K562 (cell line): ENCODE measurements around the gene PHACTR3.

Experiments
- CBX5 ChIP-seq: IDR thresholded peaks from 2 replicates; pipeline ENCODE4 v1.6.1; 2014; ENCODE audit warnings: low read depth, borderline replicate concordance
- CEBPB ChIP-seq: fragments of 450-650 bp; IDR thresholded peaks from 2 replicates; pipeline ENCODE4 v1.6.1; 2016; ENCODE audit warnings: missing genetic modification characterization, missing compliant biosample characterization
- CTCF ChIP-seq, 3 experiments: IDR thresholded peaks in 2 of 3; conservative IDR thresholded peaks in 1 of 3; 2 replicates each; pipeline ENCODE4 v1.5.1; 2011 to 2012; ENCODE audit warnings: low read length in 3 of 3, mild to moderate bottlenecking in 3 of 3, control low read depth in 2 of 3, improper control_type of control experiment in 1 of 3, inconsistent platforms in 1 of 3, low read depth in 1 of 3, mixed read lengths in 1 of 3, moderate library complexity in 1 of 3; ENCODE audit not compliant: insufficient read depth in 2 of 3
- FIP1L1 ChIP-seq: fragments of 200-400 bp; formaldehyde crosslinking; IDR thresholded peaks from 2 replicates; pipeline ENCODE4 v1.6.1; 2018; ENCODE audit warnings: mild to moderate bottlenecking, low read depth, low read length; ENCODE audit not compliant: poor library complexity, severe bottlenecking
- MYC ChIP-seq, 2 experiments: fragments of 250-450 bp in 1 of 2; sonication (Bioruptor Pico) in 1 of 2; IDR thresholded peaks; 2 replicates each; pipeline versions ENCODE4 v1.5.1 to v1.6.1; 2012 to 2021; ENCODE audit warnings: low read depth in 2 of 2, borderline replicate concordance in 1 of 2, improper control_type of control experiment in 1 of 2, low read length in 1 of 2, mild to moderate bottlenecking in 1 of 2, moderate library complexity in 1 of 2
- NR3C1 ChIP-seq: sonication (generic); formaldehyde crosslinking; IDR thresholded peaks from 2 replicates; pipeline ENCODE4 v1.8.1; 2022; ENCODE audit warnings: missing genetic modification reagents
- POLR2A ChIP-seq: fragments of 450-650 bp; conservative IDR thresholded peaks from 2 replicates; pipeline ENCODE4 v1.6.1; 2016
- ZBTB40 ChIP-seq, 2 experiments: fragments of 450-650 bp in 1 of 2; sonication (generic) in 1 of 2; formaldehyde crosslinking in 1 of 2; IDR thresholded peaks; 2 replicates each; pipeline versions ENCODE4 v1.7.1 to v1.9.0; 2016 to 2022; ENCODE audit warnings: inconsistent platforms in 1 of 2, mild to moderate bottlenecking in 1 of 2, missing genetic modification reagents in 1 of 2
- TF ChIP-seq, protein P1 (sequence below): fragments of 250-450 bp; sonication (Bioruptor Pico); IDR thresholded peaks from 2 replicates; pipeline ENCODE4 v1.8.0; 2022; ENCODE audit warnings: moderate library complexity, mild to moderate bottlenecking, inconsistent platforms

DNA sequence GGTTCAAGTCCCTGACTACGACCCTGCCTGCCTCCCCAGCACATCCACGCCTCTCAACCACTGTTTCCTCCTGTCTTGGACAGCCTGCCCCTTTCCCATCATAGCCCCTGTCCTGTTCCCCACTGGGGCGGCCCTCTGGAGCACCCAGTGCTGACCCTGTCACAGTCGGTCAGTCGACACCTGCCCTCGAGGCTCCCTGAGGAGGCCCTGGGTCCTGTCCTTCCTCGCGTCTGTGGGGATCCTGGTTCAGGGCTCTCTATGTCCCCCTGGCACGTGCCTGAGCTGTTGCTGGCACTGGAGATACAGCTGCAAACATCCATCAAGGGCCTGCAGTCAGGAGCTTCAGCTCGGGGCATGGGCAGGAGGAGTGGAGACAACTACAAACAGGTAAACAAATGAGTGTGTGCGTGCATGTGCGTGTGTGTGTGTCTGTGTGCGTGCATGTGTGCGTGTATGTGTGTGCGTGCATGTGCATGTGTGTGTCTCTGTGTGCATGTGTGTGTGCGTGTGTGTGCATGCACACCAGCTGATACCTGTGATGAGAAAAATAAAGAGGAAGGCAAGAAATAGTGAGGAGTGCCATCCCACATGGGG, 132.8 kb downstream of the PHACTR3 start:
- no peak for TF ChIP-seq CEBPB (tag)
- no peak for TF ChIP-seq NR3C1 (CRISPR knock-in tag)
- TF ChIP-seq FIP1L1: no peak
- no peak for TF ChIP-seq ZBTB40 (IDR thresholded peaks at IDR 0.05)
- TF ChIP-seq ZBTB40 (CRISPR knock-in tag; IDR thresholded peaks at IDR 0.05): no peak
- no peak for TF ChIP-seq POLR2A
- TF ChIP-seq, protein P1, sequence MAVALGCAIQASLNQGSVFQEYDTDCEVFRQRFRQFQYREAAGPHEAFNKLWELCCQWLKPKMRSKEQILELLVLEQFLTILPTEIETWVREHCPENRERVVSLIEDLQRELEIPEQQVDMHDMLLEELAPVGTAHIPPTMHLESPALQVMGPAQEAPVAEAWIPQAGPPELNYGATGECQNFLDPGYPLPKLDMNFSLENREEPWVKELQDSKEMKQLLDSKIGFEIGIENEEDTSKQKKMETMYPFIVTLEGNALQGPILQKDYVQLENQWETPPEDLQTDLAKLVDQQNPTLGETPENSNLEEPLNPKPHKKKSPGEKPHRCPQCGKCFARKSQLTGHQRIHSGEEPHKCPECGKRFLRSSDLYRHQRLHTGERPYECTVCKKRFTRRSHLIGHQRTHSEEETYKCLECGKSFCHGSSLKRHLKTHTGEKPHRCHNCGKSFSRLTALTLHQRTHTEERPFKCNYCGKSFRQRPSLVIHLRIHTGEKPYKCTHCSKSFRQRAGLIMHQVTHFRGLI: no peak
- TF ChIP-seq CBX5: no peak
- no peak for TF ChIP-seq MYC (IDR thresholded peaks at IDR 0.05; ENCODE audit: low read depth, low read length)
- no peak for TF ChIP-seq MYC (CRISPR knock-in tag; IDR thresholded peaks at IDR 0.05; ENCODE audit: borderline replicate concordance, low read depth)
- TF ChIP-seq CTCF (IDR thresholded peaks at IDR 0.05 in 2 of 3, conservative IDR thresholded peaks at IDR 0.05 in 1 of 3; ENCODE audit: insufficient read depth in 2 of 3, low read depth in 1 of 3, low read length in 3 of 3): no peak
